GM12891 (cell line): ENCODE results near the gene RIMS3.
"Not testable (repeated sequence)": the region's sequence is repeated elsewhere in the genome, so short reads cannot be mapped to it uniquely, and the experiment has no call there.

Source experiments
- POLR2A ChIP-seq: IDR thresholded peaks from 2 replicates; pipeline ENCODE4 v1.6.1; 2011; ENCODE audit warnings: low read depth, low read length, control low read depth
- POLR2AphosphoS5 ChIP-seq: IDR thresholded peaks from 2 replicates; pipeline ENCODE4 v1.6.1; 2011; ENCODE audit warnings: low read depth, low read length, control low read depth
- SPI1 ChIP-seq: IDR thresholded peaks from 2 replicates; pipeline ENCODE4 v1.6.1; 2011; ENCODE audit warnings: low read depth, low read length, control low read depth

DNA sequence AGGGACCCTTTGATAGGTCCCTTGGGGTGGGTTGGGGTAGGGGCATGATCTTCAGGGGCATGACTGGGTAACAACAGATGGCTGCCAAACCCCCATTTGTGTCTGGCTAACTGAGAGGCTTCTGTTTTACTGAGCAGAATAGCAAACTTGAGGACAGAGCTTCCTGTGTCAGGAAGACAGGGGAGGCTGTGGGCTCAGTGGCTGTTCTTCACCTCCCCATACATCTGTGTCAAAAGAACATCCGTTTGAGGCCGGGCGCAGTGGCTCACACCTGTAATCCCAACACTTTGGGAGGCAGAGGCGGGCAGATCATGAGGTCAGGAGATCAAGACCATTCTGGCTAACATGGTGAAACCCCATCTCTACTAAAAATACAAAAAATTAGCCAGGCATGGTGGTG is 35.9 kb downstream of the RIMS3 start:
- not testable (repeated sequence) for TF ChIP-seq SPI1, POLR2AphosphoS5, POLR2A
